ENCODE results near the gene RFXANK. TPM values are rescaled to one million over a fixed set of nuclear protein-coding genes. Genes with fewer than 3 reads are reported as not detected.
"Not testable (repeated sequence)": the region's sequence is repeated elsewhere in the genome, so short reads cannot be mapped to it uniquely, and the experiment has no call there.

RFXANK gene
- total RNA-seq, 1 donor from 2014 or later: 31.2 TPM

- H3K4me3 Mint-ChIP-seq: peak within 1 kb of the TSS; percentile 63
- Histone ChIP-seq H3K9me3 (ENCODE audit: low read depth) (no peaks in the 10 kb centered on the region), H3K36me3 (no peaks in the 10 kb centered on the region), H3K27ac (no peak within 1 kb of the TSS), H2AFZ (replicated peaks) (no peak within 1 kb of the TSS), H3K4me3 (peak within 1 kb of the TSS; percentile 24), H3K4me2 (peak within 1 kb of the TSS; percentile 63), H3K9ac (no peak within 1 kb of the TSS), H3K27me3 (peaks cover 39% of the 10 kb centered on the region), H3K4me1 (no peaks in the 10 kb centered on the region), H3K79me2 (ENCODE audit: low read depth) (no peaks in the 10 kb centered on the region), H3F3A (ENCODE audit: low read depth) (peaks cover 15% of the 10 kb centered on the region), H4K20me1 (ENCODE audit: low read depth) (peaks cover 33% of the 10 kb centered on the region)
- peaks cover 16% of the 10 kb centered on the region for H3K27me3 Mint-ChIP-seq (ENCODE audit: insufficient read depth, low read depth)
- no peaks in the 10 kb centered on the region for H3K9me3 Mint-ChIP-seq
- H3K36me3 Mint-ChIP-seq: no peaks in the 10 kb centered on the region
- peak; percentile 94 for DNase-seq (ENCODE audit: low spot score)
- peaks cover 12% of the 10 kb centered on the region for H3K4me1 Mint-ChIP-seq
- no peak for TF ChIP-seq EZH2 (IDR thresholded peaks at IDR 0.05)
- no peak for TF ChIP-seq CTCF (IDR thresholded peaks at IDR 0.05)
- TF ChIP-seq EZH2phosphoT487 (IDR thresholded peaks at IDR 0.05): no peak
- H3K27ac Mint-ChIP-seq: no peak within 1 kb of the TSS
Measured at GRCh38 chr19:19170053-19170872, 21.8 kb upstream of the RFXANK start, which contains the start of gene MEF2B. Gene MEF2B (minus strand): TSS chr19:19170263. CDS start chr19:19150735, 19,528 bp downstream.

- Histone ChIP-seq H3K36me3 (no peaks in the 10 kb centered on the region), H3K27me3 (peaks cover 39% of the 10 kb centered on the region), H3K79me2 (ENCODE audit: low read depth) (no peaks in the 10 kb centered on the region), H3K4me1 (no peaks in the 10 kb centered on the region), H3K4me3 (no peak overlapping the region), H3K27ac (no peak overlapping the region), H3K9ac (no peak overlapping the region), H3K4me2 (no peak overlapping the region), H3F3A (ENCODE audit: low read depth) (peaks cover 15% of the 10 kb centered on the region), H3K9me3 (ENCODE audit: low read depth) (no peaks in the 10 kb centered on the region), H2AFZ (replicated peaks) (no peak overlapping the region), H4K20me1 (ENCODE audit: low read depth) (peaks cover 33% of the 10 kb centered on the region)
- Mint-ChIP-seq H3K4me1 (peaks cover 12% of the 10 kb centered on the region), H3K27ac (no peak overlapping the region), H3K4me3 (peak overlapping the region; percentile 62), H3K36me3 (no peaks in the 10 kb centered on the region), H3K27me3 (ENCODE audit: insufficient read depth, low read depth) (peaks cover 16% of the 10 kb centered on the region), H3K9me3 (no peaks in the 10 kb centered on the region)
- DNase-seq (ENCODE audit: low spot score): no peak
- TF ChIP-seq EZH2phosphoT487 (IDR thresholded peaks at IDR 0.05): no peak
- TF ChIP-seq CTCF (IDR thresholded peaks at IDR 0.05): no peak
- TF ChIP-seq EZH2 (IDR thresholded peaks at IDR 0.05): no peak
Measured at GRCh38 chr19:19170873-19171672, 21.0 kb upstream of the RFXANK start.

DNA sequence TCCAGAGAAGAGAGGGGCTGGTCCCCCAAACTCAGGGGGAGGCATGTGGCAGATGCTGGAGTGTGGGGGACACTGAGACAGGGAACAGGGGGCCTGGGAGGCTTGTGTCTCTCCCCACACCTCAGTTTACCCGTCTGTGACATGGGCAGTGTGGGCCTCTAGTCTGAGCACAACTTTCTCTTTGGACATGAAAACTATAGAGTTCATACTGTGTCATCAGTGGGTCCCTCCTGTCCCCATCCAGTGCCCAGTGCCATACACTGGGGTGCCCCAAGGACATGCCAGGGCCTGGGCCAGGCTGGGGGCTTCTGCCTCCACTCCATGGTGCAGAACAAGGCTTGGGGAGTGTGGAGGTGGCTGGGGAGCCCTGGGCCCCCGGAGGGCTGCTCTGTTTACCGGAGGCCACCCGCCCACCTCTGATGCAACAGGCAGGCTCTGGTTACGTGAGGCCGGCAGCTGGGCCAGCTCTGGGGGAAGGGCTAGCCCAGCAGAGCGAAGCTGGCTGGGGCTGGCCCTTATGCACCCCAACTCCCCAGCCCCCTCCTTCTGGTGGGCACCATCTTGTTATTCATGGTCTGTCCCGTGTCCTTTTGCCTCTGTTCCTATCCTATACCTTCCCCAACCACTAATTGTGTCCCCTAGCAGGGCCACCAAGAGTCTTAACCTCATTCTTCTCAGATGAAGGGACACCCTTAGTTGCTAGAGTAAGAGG is 20.1 kb upstream of the RFXANK start:
- Histone ChIP-seq H3F3A (ENCODE audit: low read depth) (peaks cover 15% of the 10 kb centered on the region), H3K27ac (no peak overlapping the region), H3K4me2 (no peak overlapping the region), H3K36me3 (no peaks in the 10 kb centered on the region), H3K9me3 (ENCODE audit: low read depth) (no peaks in the 10 kb centered on the region), H2AFZ (replicated peaks) (no peak overlapping the region), H3K79me2 (ENCODE audit: low read depth) (no peaks in the 10 kb centered on the region), H3K4me1 (no peaks in the 10 kb centered on the region), H3K4me3 (no peak overlapping the region), H3K9ac (no peak overlapping the region), H4K20me1 (ENCODE audit: low read depth) (peaks cover 33% of the 10 kb centered on the region), H3K27me3 (peaks cover 39% of the 10 kb centered on the region)
- no peak overlapping the region for H3K27ac Mint-ChIP-seq
- DNase-seq (ENCODE audit: low spot score): no peak
- no peaks in the 10 kb centered on the region for H3K36me3 Mint-ChIP-seq
- peaks cover 12% of the 10 kb centered on the region for H3K4me1 Mint-ChIP-seq
- TF ChIP-seq CTCF (IDR thresholded peaks at IDR 0.05) (no peak), EZH2phosphoT487 (IDR thresholded peaks at IDR 0.05) (no peak), EZH2 (IDR thresholded peaks at IDR 0.05) (no peak)
- H3K4me3 Mint-ChIP-seq: no peak overlapping the region
- no peaks in the 10 kb centered on the region for H3K9me3 Mint-ChIP-seq
- H3K27me3 Mint-ChIP-seq (ENCODE audit: insufficient read depth, low read depth): peaks cover 16% of the 10 kb centered on the region

GRCh38 chr19:19173243-19173642 is 18.8 kb upstream of the RFXANK start:
- not testable (repeated sequence) for H3K4me1 ChIP-seq; H3K79me2 ChIP-seq (ENCODE audit: low read depth); H3K9me3 ChIP-seq (ENCODE audit: low read depth); H2AFZ ChIP-seq (replicated peaks); H3K4me3 Mint-ChIP-seq; H3K4me3 ChIP-seq; H3K9me3 Mint-ChIP-seq; DNase-seq (ENCODE audit: low spot score); H3K36me3 ChIP-seq; H3K27ac ChIP-seq; H3K36me3 Mint-ChIP-seq; H3K27ac Mint-ChIP-seq; H3K4me2 ChIP-seq; H3K9ac ChIP-seq
- peaks cover 38% of the 10 kb centered on the region for H3K27me3 ChIP-seq
- H4K20me1 ChIP-seq (ENCODE audit: low read depth): peaks cover 33% of the 10 kb centered on the region
- Mint-ChIP-seq H3K27me3 (ENCODE audit: insufficient read depth, low read depth) (peaks cover 15% of the 10 kb centered on the region), H3K4me1 (peaks cover 12% of the 10 kb centered on the region)
- H3F3A ChIP-seq (ENCODE audit: low read depth): peaks cover 15% of the 10 kb centered on the region

Measured in neural progenitor cell (in vitro differentiated cells).